GM18502 (cell line): ENCODE data around the gene NAV2.

Experiments
- ATAC-seq: cut with Tn5 transposase; IDR thresholded peaks from one replicate; pipeline ENCODE4 v1.9.1; 2021; ENCODE audit warnings: mild to moderate bottlenecking; ENCODE audit not compliant: unreplicated experiment, poor library complexity

The NAV2 gene

GRCh38 chr11:20055312-20055711, 342.7 kb downstream of the NAV2 start:
- ATAC-seq, result no peak

- no peak for ATAC-seq
Observed at GRCh38 chr11:20056109-20056949, 343.7 kb downstream of the NAV2 start.

DNA sequence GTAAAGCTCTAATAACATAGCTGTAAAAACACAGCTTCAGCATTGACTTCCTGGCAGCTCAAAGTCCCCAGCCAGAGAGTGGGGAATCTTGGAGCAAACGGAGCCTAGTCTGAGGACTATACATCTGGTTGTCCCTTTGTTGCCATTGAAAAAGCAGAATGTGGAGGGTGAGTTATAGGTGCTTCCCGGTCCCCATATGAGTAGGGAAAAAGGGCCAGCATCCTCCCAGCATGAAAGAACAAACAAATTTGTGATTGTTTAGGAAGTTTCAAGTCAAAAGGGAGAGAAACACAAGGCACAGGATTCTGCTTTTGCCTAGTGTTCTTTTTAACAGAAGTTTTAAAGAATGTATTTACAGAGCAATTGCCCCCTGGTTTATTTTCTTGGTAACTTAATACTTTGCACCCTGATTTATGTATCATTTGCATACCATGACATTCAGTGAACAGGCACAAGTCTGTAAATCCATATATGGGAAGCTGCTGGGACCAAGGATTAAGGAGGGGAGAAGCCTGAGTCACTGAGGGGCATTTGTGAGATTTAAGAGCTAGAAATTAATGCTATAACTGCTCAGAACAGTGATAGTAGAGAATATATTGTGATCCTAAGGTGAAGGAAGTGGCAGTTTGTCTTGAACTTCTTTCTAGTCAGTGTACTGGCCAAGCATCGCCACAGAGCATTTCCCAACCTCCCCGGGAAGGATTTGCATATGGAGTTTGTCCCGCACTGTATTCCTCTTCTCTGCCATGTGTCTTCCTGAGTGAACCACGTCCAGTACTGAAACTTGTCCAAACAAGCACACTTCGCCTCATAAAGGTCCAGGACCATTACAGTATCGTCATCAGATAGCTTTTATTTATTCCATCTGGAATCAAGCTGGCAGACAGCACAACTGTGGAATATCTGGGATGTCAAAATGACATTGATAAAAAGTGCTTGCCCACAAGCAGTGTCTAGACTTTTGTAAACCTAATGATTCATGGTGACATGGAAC, 344.6 kb downstream of the NAV2 start:
- no peak for ATAC-seq

DNA sequence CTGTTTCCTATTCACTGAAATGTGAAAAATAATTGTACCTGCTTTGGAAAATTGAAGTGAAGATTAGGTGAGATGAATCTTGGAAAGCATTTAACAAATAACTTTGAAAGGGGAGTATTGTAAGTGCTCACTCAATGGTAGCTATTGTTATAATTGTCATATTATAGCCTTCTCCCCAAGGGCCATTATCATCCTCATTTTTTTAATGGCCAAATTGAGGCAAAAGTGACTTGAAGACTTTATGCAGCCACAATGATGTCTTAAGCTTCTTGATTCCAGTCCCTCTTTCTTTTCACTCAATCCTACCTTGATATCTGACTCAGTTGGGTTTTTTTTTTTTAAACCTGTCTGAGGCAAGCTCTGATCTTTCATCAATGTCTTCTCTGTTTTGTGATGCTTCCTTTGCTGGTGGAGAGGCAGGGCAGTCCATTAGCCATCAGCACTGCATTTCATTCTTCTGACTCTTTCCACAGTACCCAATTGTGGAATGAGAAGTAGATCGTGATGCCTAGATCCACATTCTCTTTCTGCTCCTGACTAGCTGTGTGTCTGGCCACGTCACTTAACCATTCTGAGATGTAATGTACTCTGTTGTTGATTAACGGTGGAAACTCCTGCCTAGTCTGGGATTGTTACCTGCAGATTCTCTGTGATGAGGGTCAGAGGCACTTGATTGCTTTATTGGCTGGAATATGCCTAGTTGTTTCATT, 346.3 kb downstream of the NAV2 start:
- no peak for ATAC-seq

GRCh38 chr11:20059587-20060021, 347.0 kb downstream of the NAV2 start:
- no peak for ATAC-seq

GRCh38 chr11:20060181-20060580, 347.5 kb downstream of the NAV2 start:
- ATAC-seq, result no peak

DNA sequence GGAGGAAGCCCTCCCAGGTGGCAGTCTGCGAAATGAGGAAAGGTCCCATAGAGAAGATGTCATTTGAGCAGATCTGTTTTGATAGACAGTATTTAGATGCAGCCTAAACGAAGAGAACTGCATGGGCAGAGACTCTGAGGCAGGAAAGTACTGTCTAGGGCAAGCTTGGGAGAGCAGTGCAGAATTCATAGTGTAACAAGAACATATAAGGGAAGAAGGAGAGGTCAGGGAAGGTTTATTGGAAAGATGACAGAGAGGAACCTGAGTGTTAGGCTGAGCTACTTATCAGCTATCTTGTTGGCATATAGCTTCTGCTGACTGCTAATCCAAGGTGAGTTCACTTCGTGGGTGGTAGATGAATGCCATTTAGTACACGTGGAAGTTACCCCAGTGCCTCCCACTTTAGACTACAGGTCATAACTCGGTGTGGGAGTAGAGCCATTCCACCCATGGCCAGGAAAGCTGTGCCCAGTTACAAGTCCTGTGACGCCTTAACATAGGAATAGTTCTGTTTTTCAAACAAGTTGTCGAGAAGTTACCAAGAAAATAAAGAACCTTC, 348.1 kb downstream of the NAV2 start:
- no peak for ATAC-seq

DNA sequence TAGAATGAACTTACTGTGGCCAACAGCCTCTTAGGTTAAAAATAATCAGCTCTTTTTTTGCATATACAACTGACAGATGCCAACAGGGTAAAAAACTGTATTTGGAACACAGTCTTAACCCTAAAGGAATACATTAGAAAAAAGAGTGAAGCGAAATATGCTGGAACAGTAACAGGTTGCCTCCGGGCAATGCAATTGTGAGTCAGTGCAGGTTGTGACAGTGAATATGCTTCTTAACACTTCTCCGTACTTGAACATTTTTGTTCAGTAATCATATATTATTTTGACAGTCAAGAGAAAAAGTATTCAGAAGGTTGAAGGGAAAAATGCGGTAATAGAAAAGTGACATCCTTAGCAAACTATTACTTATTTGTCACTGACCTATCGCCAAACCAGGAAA, 349.1 kb downstream of the NAV2 start:
- no peak for ATAC-seq

DNA sequence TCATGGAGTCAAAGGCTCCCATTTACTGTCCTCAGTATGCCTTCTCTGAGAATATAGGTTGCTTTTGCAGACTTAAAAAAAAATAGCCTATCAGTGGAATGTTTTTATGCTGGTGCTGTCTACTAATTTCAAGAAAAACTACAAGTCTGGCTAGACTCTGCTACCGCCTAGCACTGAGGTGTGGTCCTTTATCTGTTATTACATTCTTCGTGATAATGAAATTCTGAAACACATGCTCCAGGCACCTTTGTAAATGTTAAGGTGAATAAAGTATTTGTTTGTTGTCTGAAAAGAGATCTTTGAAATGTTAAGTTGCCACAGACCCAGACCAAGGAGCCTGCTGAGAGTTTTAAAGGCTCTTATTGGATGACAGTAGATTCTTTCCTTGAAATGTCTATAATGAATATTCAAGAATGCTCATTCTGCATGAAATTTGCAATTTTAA, 352.3 kb downstream of the NAV2 start:
- ATAC-seq, result no peak

DNA sequence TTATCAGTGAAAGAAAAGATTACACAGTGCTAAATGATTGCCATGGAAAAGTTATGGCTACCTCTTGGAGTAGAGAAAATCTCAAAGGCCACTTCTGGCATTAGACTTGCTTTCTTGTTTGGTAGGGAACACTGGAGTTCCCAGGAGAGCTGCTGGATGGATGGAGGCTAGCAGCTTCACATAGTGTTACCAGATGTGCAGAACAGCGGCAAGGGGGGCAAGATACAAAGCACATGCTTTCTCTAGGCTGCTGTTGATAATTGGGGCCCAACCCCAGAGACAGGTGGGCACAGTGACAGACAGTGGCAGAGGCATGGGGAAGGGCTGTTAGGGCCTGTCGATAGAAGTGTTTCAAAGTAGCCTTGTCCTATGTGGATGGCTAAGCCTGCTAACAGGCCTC, 352.8 kb downstream of the NAV2 start:
- ATAC-seq, result no peak

DNA sequence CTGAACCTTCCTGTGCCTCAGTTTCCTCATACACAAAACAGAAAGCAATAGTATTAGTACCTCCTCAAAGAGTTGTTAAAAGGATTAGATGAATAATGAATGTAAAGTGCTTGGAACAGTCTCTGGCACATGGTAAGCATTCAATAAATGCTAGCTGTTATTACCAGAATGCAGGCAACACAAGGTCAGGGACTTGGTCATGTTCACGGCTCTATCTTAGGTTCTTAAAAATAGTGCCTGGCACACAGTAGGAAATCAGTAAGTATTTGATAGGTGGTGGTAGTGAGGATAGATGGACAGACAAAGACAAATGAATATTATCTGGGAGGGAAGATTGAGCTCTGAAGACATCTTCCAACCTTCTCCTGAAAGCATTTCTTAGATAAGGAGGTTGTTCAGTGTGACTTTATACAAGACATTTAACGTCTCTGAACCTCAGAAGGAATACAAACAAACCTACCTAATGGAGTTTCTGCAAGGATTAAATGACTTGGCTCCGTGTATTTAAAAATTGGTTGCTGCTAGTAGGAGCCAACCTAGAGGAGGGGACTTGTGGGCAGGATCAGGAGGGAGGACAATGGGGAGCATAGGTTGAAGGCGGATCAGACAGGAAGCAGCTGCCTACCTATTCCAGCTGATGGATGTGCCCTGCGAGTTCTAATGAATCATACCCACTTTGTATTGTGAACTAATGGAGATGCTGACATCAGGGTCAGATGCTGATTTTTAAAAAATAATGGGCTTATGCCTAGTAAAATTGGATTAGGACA, 353.6 kb downstream of the NAV2 start:
- no peak for ATAC-seq

GRCh38 chr11:20066783-20067156, 354.1 kb downstream of the NAV2 start:
- no peak for ATAC-seq

DNA sequence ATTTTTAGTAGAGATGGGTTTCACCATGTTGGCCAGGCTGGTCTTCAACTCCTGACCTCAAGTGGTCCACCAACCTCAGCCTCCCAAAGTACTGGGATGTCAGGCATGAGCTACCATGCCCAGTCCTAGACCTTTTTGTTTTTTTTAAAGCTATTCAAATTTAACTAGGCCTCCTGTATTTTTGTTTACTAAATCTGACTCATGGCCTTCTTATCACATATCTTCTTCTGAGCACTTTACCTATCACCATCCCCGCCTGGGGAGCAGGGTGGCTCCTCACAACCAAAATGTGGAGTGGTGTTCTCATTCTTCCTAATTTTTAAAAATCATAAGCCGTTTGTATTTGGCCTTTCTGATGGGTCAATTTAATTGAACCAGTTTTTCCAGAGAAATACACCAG, 355.0 kb downstream of the NAV2 start:
- ATAC-seq, result no peak

DNA sequence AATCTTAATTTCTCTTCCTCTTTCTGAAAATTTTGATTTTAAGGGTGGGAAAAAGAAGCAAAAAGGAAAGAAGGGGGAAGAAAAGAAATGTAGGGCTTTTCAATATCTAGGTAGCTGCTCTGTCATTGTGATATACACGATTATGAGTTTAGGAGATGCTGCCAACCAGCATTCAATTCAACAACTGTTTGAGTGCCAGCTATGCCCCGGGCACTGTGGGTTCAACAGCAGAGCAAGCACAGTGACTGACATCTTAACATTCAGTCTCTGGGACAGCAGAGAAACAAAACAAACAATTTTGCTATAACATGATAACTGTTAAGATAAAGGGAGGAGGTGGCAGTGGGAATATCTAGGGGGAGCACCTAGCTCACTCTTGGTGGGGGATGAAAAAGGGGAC, 356.1 kb downstream of the NAV2 start:
- no peak for ATAC-seq

DNA sequence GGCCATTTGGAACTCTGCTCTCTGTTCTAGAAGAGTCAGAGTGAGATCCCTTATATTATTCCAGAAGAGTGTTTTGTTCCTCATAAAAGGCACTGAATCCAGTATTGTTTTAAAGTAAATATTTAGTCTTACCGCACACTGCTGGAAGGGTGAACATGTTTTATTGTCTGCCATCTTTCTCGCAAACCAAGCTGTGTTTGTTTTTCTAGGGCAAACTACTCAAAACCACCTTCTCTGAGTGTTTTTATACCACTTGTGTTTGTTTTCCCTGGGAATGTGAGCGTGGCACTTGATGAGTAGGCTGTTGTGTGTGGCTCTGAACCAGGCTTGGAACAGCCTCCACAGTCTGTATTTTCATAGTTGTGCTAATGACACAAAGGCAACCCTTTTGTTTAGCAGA, 357.8 kb downstream of the NAV2 start:
- ATAC-seq, result no peak

DNA sequence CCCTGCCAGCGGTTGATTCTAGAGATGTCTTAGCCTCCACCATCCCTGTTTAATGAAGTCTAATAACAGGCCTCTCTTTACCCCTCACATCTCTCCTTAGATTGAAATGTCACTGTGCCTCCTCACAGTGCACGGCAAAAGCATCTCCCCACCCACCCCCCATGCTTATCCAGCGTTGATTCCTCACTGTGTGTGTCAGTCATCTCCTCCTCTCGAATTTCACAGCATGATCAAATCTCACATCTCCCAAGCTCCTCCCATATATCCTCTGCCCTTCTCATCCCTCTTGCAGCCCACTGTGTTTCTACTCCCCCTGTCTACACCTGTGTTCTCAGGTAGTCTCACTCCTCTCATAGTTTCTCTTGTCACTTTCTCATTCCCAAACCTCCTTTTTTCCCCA, 363.0 kb downstream of the NAV2 start:
- no peak for ATAC-seq

DNA sequence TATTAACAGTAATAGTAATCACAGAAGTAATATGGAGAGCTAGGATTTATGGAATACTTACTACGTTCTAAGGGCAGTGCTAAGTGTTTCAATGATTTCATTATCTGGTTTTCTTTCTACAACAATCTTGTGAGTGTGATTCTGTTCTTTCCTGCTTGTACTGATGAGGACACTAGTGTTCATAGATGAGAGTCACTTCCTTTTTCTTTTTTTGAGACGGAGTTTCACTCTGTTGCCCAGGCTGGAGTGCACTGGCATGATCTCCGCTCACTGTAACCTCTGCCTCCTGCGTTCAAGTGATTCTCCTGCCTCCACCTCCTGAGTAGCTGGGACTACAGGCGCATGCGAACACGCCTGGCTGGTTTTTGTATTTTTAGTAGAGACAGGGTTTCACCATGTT, 366.2 kb downstream of the NAV2 start:
- ATAC-seq, result no peak

- no peak for ATAC-seq
Observed at GRCh38 chr11:20080032-20080685, 367.5 kb downstream of the NAV2 start.

- ATAC-seq, result no peak
Observed at GRCh38 chr11:20081336-20081735, 368.7 kb downstream of the NAV2 start.
